ENCODE measurements around the gene GID4.

DNA sequence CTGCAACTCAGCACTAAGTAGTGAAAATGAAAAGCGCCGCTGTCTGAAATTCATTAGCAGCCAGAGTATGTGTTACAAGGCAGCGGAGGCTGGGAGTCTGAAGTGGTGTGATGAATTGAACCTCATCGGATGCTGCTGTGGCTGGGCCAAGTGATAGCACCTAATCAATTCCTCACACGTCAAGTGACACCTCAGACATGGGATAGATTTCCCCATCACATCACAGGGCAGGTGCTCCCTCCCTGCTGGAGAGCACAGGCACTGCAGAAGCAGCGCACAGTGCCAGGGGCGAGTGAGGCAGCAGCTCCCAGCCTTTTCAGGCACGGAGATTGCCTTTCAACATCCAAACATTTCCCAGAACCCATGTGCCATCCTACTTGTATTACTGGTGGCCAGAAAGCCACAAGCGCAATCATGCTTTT, 34.3 kb upstream of the GID4 start:
- TF ChIP-seq SP1 (IDR thresholded peaks at IDR 0.05): no peak
- TF ChIP-seq SUZ12 (IDR thresholded peaks at IDR 0.05): no peak
- TF ChIP-seq ARNT (IDR thresholded peaks at IDR 0.05): no peak
- no peak for TF ChIP-seq ELF4 (IDR thresholded peaks at IDR 0.05)

Measured in HEK293T (cell line).